Globus pallidus (tissue), 1 donor: ENCODE measurements around the gene HORMAD2.

Experiments
- DNase-seq: peaks from one replicate; pipeline ENCODE4 v3.0.0-alpha.2; 2015; ENCODE audit warnings: low spot score

The HORMAD2 gene

GRCh38 chr22:30079952-30080533, at the start of gene HORMAD2:
Gene HORMAD2 (plus strand): TSS chr22:30080464. CDS start chr22:30093953, 13,489 bp downstream.
- DNase-seq, result peak; percentile 46

GRCh38 chr22:30031328-30031727, 48.9 kb upstream of the HORMAD2 start:
- DNase-seq, result no peak

GRCh38 chr22:30031764-30032455, 48.4 kb upstream of the HORMAD2 start:
- no peak for DNase-seq

GRCh38 chr22:30033137-30033536, 47.1 kb upstream of the HORMAD2 start:
- DNase-seq, result no peak

- DNase-seq, result no peak
These were observed 46.4 kb upstream of the HORMAD2 start for GRCh38 chr22:30033901-30034300.

- no peak for DNase-seq
These were observed 43.6 kb upstream of the HORMAD2 start for GRCh38 chr22:30036656-30037055.

- no peak for DNase-seq
These were observed 42.0 kb upstream of the HORMAD2 start for GRCh38 chr22:30038219-30038618.

GRCh38 chr22:30040499-30041260, 39.6 kb upstream of the HORMAD2 start:
- DNase-seq, result no peak

GRCh38 chr22:30041475-30041874, 38.8 kb upstream of the HORMAD2 start:
- no peak for DNase-seq

- DNase-seq, result no peak
These were observed 38.4 kb upstream of the HORMAD2 start for GRCh38 chr22:30041881-30042280.

GRCh38 chr22:30043161-30043560, 37.1 kb upstream of the HORMAD2 start:
- no peak for DNase-seq

GRCh38 chr22:30044369-30044768, 35.9 kb upstream of the HORMAD2 start:
- DNase-seq, result no peak

- no peak for DNase-seq
These were observed 35.3 kb upstream of the HORMAD2 start for GRCh38 chr22:30044881-30045493.

- DNase-seq, result no peak
These were observed 34.8 kb upstream of the HORMAD2 start for GRCh38 chr22:30045494-30045887.

GRCh38 chr22:30045901-30046715, 34.2 kb upstream of the HORMAD2 start:
- no peak for DNase-seq

GRCh38 chr22:30046716-30047363, 33.4 kb upstream of the HORMAD2 start:
- DNase-seq, result no peak

GRCh38 chr22:30047364-30047738, 32.9 kb upstream of the HORMAD2 start:
- no peak for DNase-seq

- DNase-seq, result no peak
These were observed 31.6 kb upstream of the HORMAD2 start for GRCh38 chr22:30048681-30049080.

- no peak for DNase-seq
These were observed 26.0 kb upstream of the HORMAD2 start for GRCh38 chr22:30054067-30054763.

- DNase-seq, result no peak
These were observed 25.5 kb upstream of the HORMAD2 start for GRCh38 chr22:30054764-30055069.

- DNase-seq, result no peak
These were observed 24.2 kb upstream of the HORMAD2 start for GRCh38 chr22:30056015-30056414.
